Suppressor macrophage treated with lipopolysaccharide for 4 hours (primary cell): ENCODE results near the gene PHF13.

Source experiments
- DNase-seq: peaks from one replicate; pipeline ENCODE4 v3.0.0-alpha.2; 2020

PHF13 gene

DNA sequence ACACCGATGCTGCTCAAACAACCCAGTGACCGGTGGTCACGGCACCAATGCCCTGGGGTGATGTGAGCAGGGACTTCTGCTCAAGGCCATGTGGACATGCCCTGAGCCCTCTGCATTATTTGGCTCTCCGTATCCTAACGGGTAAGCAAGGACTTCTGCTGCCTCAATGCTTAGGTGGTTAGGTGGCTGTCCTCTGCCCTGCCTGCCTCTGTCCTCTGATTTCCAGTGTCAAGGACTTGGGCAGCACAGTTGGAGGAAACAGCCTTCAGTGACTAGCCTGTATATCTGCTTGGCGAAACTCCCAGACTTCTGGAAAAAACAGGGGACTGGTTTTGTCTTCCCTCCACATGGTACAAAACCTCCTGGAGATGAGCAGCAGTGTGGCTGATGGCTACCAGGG is 53.6 kb downstream of the PHF13 start:
- no peak for DNase-seq

DNA sequence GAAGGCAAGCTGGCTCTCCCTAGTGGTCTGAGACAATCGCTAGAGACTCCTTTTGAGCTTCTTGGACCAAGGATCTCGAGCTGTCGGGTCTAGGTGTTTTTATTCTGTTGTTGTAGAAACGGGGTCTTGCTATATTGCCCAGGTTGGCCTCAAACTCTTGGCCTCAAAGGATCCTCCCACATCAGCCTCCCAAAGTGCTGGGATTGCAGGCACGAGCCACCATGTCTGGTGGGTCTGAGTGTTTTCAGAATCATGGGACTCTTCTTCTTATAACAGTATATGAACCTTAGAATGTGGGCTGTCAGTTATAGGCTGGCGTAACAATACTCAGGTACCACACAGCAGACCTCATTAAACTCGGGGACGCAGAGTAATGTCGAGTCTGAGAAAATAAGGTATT is 55.0 kb downstream of the PHF13 start:
- DNase-seq, result no peak

DNA sequence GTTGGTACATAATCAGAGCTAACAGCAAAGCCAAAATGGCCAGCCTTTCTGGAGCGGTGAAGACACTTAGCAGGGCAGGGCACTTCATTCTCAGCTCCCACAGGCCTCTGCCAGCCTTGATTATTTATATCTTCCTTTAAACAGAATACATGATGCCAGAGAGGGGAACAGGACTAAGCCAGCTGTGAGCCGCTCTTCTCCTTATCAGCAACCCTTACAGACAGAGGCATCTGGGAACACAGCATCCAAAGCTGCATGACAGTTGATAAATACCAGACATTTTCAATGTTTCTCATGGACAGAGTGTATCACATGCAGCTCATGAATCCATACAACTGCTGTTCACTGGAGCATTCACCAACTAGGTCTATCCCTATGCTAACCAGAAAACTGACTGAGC is 59.0 kb downstream of the PHF13 start:
- no peak for DNase-seq
